Measurements from ENCODE around the gene ELMO1.

DNA sequence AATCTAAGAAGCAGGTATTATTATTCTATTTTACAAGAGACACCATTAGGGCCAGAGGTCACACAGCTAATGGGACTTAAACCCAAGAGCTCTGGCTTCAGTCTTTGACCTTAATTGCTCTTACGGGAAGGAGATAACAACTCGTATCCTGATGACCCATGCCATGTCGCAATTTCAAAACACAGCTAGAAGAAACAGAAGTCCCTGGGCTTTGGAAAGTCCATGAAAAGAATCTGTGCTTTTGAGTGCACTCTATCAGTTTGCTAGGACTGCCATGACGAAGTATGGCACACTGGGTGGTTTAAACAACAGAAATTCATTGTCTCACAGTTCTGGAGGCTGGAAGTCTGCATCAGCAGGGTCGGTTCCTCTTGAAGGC, 476.5 kb downstream of the ELMO1 start:
- TF ChIP-seq POLR2A (IDR thresholded peaks at IDR 0.05; ENCODE audit: extremely low read depth, insufficient read length) (no peak), MYC (IDR thresholded peaks at IDR 0.05; ENCODE audit: low read depth, low read length) (no peak)
- TF ChIP-seq, protein P1, sequence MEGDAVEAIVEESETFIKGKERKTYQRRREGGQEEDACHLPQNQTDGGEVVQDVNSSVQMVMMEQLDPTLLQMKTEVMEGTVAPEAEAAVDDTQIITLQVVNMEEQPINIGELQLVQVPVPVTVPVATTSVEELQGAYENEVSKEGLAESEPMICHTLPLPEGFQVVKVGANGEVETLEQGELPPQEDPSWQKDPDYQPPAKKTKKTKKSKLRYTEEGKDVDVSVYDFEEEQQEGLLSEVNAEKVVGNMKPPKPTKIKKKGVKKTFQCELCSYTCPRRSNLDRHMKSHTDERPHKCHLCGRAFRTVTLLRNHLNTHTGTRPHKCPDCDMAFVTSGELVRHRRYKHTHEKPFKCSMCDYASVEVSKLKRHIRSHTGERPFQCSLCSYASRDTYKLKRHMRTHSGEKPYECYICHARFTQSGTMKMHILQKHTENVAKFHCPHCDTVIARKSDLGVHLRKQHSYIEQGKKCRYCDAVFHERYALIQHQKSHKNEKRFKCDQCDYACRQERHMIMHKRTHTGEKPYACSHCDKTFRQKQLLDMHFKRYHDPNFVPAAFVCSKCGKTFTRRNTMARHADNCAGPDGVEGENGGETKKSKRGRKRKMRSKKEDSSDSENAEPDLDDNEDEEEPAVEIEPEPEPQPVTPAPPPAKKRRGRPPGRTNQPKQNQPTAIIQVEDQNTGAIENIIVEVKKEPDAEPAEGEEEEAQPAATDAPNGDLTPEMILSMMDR (IDR thresholded peaks at IDR 0.05; ENCODE audit: low read depth, low read length), result no peak
- TF ChIP-seq, protein P2, sequence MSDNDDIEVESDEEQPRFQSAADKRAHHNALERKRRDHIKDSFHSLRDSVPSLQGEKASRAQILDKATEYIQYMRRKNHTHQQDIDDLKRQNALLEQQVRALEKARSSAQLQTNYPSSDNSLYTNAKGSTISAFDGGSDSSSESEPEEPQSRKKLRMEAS (IDR thresholded peaks at IDR 0.05; ENCODE audit: low read depth, low read length), result peak; percentile 6; the same call in 1 of the 2 replicates

All from NB4 (cell line).